ENCODE data around the gene CACNA1C. TPM values are rescaled to one million over a fixed set of nuclear protein-coding genes. Genes with fewer than 3 reads are reported as not detected.

CACNA1C gene
- total RNA-seq, 4 donors from 2014 or later: 2.0 to 4.2 (median 2.5) TPM

DNA sequence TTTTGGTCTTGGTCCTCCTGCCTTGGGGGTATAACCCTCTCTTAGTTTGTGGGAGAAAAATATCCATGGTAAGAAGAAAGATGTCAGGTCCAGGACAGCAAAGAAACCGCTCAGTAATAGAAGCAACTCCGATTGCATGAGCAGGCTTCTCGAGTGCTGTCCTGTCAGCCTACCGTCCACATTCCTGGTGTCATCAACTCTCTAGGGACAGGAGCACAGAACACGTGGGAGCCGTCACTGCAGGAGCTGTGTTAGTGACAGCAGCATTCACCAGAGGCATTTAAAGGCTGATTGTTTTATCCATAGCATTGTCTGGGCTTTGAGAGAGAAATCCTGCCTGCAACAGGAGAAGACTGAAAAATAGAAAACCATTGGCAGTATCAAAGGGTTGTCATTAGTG lies 244.2 kb downstream of the CACNA1C start:
- TF ChIP-seq POLR2A (IDR thresholded peaks at IDR 0.05): no peak
- TF ChIP-seq, protein P1, sequence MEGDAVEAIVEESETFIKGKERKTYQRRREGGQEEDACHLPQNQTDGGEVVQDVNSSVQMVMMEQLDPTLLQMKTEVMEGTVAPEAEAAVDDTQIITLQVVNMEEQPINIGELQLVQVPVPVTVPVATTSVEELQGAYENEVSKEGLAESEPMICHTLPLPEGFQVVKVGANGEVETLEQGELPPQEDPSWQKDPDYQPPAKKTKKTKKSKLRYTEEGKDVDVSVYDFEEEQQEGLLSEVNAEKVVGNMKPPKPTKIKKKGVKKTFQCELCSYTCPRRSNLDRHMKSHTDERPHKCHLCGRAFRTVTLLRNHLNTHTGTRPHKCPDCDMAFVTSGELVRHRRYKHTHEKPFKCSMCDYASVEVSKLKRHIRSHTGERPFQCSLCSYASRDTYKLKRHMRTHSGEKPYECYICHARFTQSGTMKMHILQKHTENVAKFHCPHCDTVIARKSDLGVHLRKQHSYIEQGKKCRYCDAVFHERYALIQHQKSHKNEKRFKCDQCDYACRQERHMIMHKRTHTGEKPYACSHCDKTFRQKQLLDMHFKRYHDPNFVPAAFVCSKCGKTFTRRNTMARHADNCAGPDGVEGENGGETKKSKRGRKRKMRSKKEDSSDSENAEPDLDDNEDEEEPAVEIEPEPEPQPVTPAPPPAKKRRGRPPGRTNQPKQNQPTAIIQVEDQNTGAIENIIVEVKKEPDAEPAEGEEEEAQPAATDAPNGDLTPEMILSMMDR (IDR thresholded peaks at IDR 0.05): no peak
- intact Hi-C loops (cut with DNase I): no loop called here

DNA sequence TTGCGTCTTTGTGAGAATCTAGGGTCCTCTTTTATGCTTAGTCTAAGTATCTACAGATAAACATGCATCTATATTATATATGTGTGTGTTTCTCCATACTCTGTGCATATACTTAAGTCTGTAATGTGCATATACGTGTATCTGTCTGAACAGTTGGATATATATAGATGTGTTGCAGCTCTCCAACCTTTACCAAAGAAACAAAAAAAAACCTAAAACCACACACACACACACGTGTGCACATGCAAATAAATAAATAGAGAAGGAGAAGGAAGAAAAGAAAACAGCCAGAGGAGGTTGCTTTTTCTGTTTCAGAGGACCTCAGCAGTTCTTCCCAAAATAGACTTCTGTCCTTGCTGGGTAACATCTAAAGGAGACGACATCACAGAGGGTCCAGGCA lies 244.9 kb downstream of the CACNA1C start:
- no peak overlapping the region for H3K4me3 ChIP-seq (replicated peaks in 1 of 3)
- no peaks in the 10 kb centered on the region for H3K36me3 ChIP-seq
- 70 to 73% methylated on average over 4 of the region's 4 CpGs for whole genome bisulfite sequencing, 2 donors
- intact Hi-C loops (cut with DNase I): no loop called here
- no peaks in the 10 kb centered on the region for H3K27me3 ChIP-seq
- no peak overlapping the region for H3K27ac ChIP-seq
- H3K9me3 ChIP-seq: no peaks in the 10 kb centered on the region
- DNase-seq: no peak
- TF ChIP-seq, protein P1 (IDR thresholded peaks at IDR 0.05): no peak
- no peak for TF ChIP-seq POLR2A (IDR thresholded peaks at IDR 0.05)
- H3K4me1 ChIP-seq: peaks cover 0 to 5% of the 10 kb centered on the region in 2 donors

More for the DNA sequence above, 244.2 kb downstream of the CACNA1C start:
- Histone ChIP-seq H3K36me3 (no peaks in the 10 kb centered on the region), H3K4me3 (replicated peaks in 1 of 3) (no peak overlapping the region), H3K9me3 (no peaks in the 10 kb centered on the region), H3K27ac (no peak overlapping the region), H3K27me3 (no peaks in the 10 kb centered on the region), H3K4me1 (peaks cover 0 to 5% of the 10 kb centered on the region in 2 donors)
- no peak for DNase-seq
- 43 to 67% methylated on average over 6 of the region's 6 CpGs for whole genome bisulfite sequencing, 2 donors

DNA sequence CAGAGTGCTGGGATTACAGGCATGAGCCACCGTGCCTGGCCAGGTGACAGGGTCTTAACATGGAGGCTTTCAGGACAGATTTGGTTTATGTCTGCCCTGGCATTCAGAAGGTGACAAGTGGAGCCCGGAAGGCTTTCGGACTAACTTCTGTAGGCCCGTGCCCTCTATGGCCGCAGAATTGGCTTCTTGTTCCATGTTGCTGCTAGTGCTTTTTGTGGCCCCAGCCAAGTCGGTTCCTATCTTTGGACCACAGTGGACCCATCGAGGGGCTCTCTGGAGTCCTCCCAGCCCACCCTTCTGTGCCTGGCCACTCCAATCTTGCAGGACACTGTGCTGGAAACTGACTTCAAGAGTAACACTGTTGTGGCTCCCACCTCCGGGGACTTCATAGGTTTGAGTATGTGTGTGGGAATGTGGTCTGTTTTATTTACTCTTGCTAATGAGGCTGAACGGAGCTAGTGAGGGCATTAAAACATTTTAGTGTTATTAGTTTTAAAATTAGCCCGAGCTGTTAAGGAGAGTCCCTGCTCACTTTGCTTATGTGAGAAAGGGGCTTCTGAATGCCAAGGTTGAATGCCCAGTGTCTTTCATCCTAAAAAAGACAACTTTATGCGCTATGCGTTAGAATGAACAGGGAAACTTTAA lies 245.9 kb downstream of the CACNA1C start:
- H3K9me3 ChIP-seq: no peaks in the 10 kb centered on the region
- intact Hi-C loops (cut with DNase I): no loop called here
- no peak for TF ChIP-seq POLR2A (IDR thresholded peaks at IDR 0.05)
- TF ChIP-seq, protein P1 (IDR thresholded peaks at IDR 0.05): no peak
- H3K4me1 ChIP-seq: peaks cover 0 to 5% of the 10 kb centered on the region in 2 donors
- no peak overlapping the region for H3K4me3 ChIP-seq (replicated peaks in 1 of 3)
- no peaks in the 10 kb centered on the region for H3K36me3 ChIP-seq
- DNase-seq: no peak
- no peaks in the 10 kb centered on the region for H3K27me3 ChIP-seq
- no peak overlapping the region for H3K27ac ChIP-seq
- 80 to 81% methylated on average over 12 of the region's 12 CpGs for WGBS, 2 donors

DNA sequence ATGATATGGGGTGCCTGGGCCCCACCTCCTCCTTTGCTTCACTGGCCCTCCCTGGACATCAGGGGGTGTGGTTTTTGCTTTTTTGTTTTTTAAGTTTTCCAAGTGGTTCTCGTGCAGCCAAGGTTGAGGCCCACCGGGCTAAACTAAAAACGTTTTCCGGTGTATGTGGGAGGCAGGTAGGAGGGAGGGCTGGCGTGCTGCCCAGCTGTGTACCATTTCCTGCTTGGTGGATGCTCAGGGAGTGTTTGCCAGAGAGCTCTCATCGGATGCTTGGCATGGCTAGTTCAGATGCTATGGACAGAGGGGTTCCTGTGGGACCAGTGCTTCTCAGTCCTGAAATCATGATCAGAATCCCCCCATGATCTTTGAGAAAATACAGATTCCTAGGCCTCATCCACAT lies 246.4 kb downstream of the CACNA1C start:
- intact Hi-C loops (cut with DNase I): no loop called here
- Histone ChIP-seq H3K4me3 (replicated peaks in 1 of 3) (no peak overlapping the region), H3K27ac (no peak overlapping the region), H3K36me3 (no peaks in the 10 kb centered on the region), H3K27me3 (no peaks in the 10 kb centered on the region), H3K4me1 (peaks cover 0 to 5% of the 10 kb centered on the region in 2 donors), H3K9me3 (no peaks in the 10 kb centered on the region)
- WGBS, 2 donors: 9 to 14% methylated on average over 6 of the region's 6 CpGs
- DNase-seq: no peak
- TF ChIP-seq, protein P1 (IDR thresholded peaks at IDR 0.05): no peak
- no peak for TF ChIP-seq POLR2A (IDR thresholded peaks at IDR 0.05)

DNA sequence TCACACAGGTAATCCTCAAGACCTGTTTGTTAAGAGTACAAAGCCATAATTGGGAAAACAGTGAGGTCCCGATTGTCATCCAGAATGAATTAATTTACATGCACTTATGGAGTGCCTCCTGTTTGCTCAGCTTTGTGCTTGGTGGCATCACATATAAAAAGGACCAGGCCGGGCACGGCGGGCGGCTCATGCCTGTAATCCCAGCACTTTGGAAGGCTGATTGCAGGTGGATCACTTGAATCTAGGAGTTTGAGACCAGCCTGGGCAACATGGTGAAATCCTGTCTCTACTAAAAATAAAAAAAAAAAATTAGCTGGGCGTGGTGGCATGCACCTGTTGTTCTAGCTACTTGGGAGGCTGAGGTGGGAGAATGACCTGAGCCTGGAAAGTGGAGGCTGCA lies 247.4 kb downstream of the CACNA1C start:
- Histone ChIP-seq H3K27ac (no peak overlapping the region), H3K4me1 (peaks cover 0 to 5% of the 10 kb centered on the region in 2 donors), H3K9me3 (no peaks in the 10 kb centered on the region), H3K36me3 (no peaks in the 10 kb centered on the region), H3K27me3 (no peaks in the 10 kb centered on the region), H3K4me3 (replicated peaks in 1 of 3) (no peak overlapping the region)
- TF ChIP-seq, protein P1 (IDR thresholded peaks at IDR 0.05): no peak
- no peak for TF ChIP-seq POLR2A (IDR thresholded peaks at IDR 0.05)
- intact Hi-C loops (cut with DNase I): no loop called here
- 94 to 95% methylated on average over 6 of the region's 6 CpGs for WGBS, 2 donors
- DNase-seq: no peak
